Vagina (tissue), 2 donors: ENCODE results near the gene RGS14. TPM values are rescaled to one million over a fixed set of nuclear protein-coding genes. Genes with fewer than 3 reads are reported as not detected.

Experiments used
- DNase-seq, 2 donors: peaks; one replicate each; pipeline ENCODE4 v3.0.0-alpha.2; 2017; ENCODE audit errors: extremely low spot score in 2 of 2
- H3K27ac ChIP-seq: fragments of 200-600 bp; sonication (generic); one replicate; pipeline ENCODE4 v1.5.1; 2019
- H3K27me3 ChIP-seq: fragments of 200-600 bp; sonication (generic); one replicate; pipeline ENCODE4 v1.5.1; 2019
- H3K36me3 ChIP-seq, 2 donors: fragments of 200-600 bp; sonication (generic); one replicate each; pipeline ENCODE4 v1.5.1; 2017 to 2019
- H3K4me1 ChIP-seq: fragments of 200-600 bp; sonication (generic); one replicate; pipeline ENCODE4 v1.5.1; 2019
- H3K4me3 ChIP-seq, 2 donors: fragments of 200-600 bp; sonication (generic); 1 replicate in 1 of 2; 2 replicates in 1 of 2; pipeline ENCODE4 v1.5.1; 2016 to 2019
- H3K9me3 ChIP-seq: fragments of 200-600 bp; sonication (generic); one replicate; pipeline ENCODE4 v1.5.1; 2019
- POLR2A ChIP-seq, 2 donors: fragments of 450-650 bp; IDR thresholded peaks; one replicate each; pipeline ENCODE4 v1.6.1; 2017; ENCODE audit warnings: antibody characterized with exemption in 2 of 2, mild to moderate bottlenecking in 2 of 2, moderate library complexity in 2 of 2
- POLR2AphosphoS5 ChIP-seq, 2 donors: sonication (generic); formaldehyde crosslinking; IDR thresholded peaks; one replicate each; pipeline ENCODE4 v1.9.0; 2017; ENCODE audit warnings: antibody characterized with exemption in 2 of 2, mild to moderate bottlenecking in 2 of 2, low read depth in 1 of 2; ENCODE audit not compliant: insufficient read depth in 1 of 2
- intact Hi-C: fragments of 100-400 bp; cut with DNase I; formaldehyde crosslinking; loops from one replicate; pipeline ENCODE4 v1.15.1; 2023
- total RNA-seq: library from RNA; depleted of rRNA; stranded (reverse); fragments of >200 nt; gene quantifications from one replicate; pipeline ENCODE4 v1.2.3, GENCODE V29; 2016
- TF ChIP-seq, protein P1 (sequence below), 3 experiments: fragments of 450-650 bp in 2 of 3; fragments of 200-600 bp in 1 of 3; sonication (generic) in 1 of 3; IDR thresholded peaks; one replicate each; pipeline ENCODE4 v1.5.1; 2017 to 2019; ENCODE audit warnings: antibody characterized with exemption in 3 of 3, mild to moderate bottlenecking in 2 of 3, moderate library complexity in 2 of 3

RGS14 gene
- total RNA-seq, 1 donor from 2014 or later: 49.1 TPM

DNA sequence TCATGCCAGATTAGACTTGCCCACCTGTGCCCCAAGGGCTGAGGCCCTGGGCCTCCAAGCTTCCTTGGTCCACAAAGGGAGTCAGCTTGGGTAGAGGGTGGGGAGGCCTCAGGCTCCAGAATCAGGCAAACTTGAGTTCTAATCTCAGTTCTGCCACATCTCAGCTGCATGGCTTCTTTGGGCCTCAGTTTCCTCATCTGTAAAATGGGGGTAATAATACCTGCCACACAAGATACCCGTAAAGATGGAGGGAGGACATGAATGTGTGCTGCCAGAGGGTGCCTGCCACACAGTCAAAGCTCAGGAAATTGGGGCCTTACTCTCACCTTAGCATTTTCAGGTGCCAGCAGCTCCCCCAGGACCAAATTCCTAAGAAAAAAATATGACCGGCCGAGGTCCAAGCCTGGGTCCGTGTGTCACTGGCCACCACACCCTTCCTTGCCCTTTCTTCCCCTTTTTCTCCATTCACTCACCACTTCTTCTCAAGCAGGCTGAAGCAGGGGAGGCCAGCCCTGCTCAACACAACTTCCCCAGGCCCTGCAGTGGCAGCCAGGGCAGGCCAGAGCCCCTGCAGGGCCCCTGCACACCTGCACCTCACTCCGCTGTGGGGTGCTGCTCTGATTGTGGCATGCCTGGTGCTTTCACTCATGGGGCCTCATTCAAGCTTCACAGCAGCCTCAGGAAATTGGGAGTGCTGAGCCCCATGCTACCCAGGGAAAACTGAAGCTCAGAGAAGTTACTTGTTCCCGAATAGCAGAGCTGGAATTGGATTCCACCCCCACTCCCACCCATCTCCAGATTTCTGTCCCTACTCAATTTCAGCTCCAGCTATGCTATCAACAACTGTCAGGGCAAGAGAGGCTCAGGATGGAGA lies 3.9 kb downstream of the RGS14 start:
- Histone ChIP-seq H3K4me3 (no peak overlapping the region), H3K9me3 (no peaks in the 10 kb centered on the region), H3K27me3 (no peaks in the 10 kb centered on the region), H3K4me1 (peaks cover 49% of the 10 kb centered on the region), H3K36me3 (no peaks in the 10 kb centered on the region), H3K27ac (no peak overlapping the region)
- TF ChIP-seq, protein P1, sequence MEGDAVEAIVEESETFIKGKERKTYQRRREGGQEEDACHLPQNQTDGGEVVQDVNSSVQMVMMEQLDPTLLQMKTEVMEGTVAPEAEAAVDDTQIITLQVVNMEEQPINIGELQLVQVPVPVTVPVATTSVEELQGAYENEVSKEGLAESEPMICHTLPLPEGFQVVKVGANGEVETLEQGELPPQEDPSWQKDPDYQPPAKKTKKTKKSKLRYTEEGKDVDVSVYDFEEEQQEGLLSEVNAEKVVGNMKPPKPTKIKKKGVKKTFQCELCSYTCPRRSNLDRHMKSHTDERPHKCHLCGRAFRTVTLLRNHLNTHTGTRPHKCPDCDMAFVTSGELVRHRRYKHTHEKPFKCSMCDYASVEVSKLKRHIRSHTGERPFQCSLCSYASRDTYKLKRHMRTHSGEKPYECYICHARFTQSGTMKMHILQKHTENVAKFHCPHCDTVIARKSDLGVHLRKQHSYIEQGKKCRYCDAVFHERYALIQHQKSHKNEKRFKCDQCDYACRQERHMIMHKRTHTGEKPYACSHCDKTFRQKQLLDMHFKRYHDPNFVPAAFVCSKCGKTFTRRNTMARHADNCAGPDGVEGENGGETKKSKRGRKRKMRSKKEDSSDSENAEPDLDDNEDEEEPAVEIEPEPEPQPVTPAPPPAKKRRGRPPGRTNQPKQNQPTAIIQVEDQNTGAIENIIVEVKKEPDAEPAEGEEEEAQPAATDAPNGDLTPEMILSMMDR (IDR thresholded peaks at IDR 0.05): no peak
- no peak for TF ChIP-seq POLR2AphosphoS5 (IDR thresholded peaks at IDR 0.05; ENCODE audit: insufficient read depth in 1 of 2, low read depth in 1 of 2)
- no peak for TF ChIP-seq POLR2A (IDR thresholded peaks at IDR 0.05)
- intact Hi-C loops: no loop called here
- DNase-seq: no peak

DNA sequence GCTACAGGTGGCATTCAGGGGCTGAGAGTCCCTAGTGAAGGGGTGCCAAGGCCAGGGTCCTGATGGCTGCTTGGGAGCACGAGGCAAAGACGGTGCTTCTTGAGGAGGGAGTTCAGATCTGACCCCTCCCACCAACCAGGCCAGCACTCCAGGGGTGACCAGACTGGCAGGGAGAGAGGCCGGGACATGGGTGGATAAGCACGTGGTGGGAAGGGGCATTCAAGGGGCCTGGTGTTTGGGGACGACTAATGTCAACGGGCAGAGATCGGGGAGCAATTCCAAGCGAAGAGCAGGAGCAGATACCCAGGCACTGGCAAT lies 4.5 kb downstream of the RGS14 start:
- no peak for TF ChIP-seq POLR2AphosphoS5 (IDR thresholded peaks at IDR 0.05; ENCODE audit: insufficient read depth in 1 of 2, low read depth in 1 of 2)
- no peak for TF ChIP-seq POLR2A (IDR thresholded peaks at IDR 0.05)
- TF ChIP-seq, protein P1 (IDR thresholded peaks at IDR 0.05): no peak
- H3K4me1 ChIP-seq: peaks cover 51% of the 10 kb centered on the region
- H3K27ac ChIP-seq: peak overlapping the region; percentile 66
- DNase-seq: no peak
- H3K27me3 ChIP-seq: no peaks in the 10 kb centered on the region
- no peaks in the 10 kb centered on the region for H3K36me3 ChIP-seq
- intact Hi-C loops: no loop called here
- no peaks in the 10 kb centered on the region for H3K9me3 ChIP-seq
- peak overlapping the region in 1 of 2 donors; percentile 51 for H3K4me3 ChIP-seq

DNA sequence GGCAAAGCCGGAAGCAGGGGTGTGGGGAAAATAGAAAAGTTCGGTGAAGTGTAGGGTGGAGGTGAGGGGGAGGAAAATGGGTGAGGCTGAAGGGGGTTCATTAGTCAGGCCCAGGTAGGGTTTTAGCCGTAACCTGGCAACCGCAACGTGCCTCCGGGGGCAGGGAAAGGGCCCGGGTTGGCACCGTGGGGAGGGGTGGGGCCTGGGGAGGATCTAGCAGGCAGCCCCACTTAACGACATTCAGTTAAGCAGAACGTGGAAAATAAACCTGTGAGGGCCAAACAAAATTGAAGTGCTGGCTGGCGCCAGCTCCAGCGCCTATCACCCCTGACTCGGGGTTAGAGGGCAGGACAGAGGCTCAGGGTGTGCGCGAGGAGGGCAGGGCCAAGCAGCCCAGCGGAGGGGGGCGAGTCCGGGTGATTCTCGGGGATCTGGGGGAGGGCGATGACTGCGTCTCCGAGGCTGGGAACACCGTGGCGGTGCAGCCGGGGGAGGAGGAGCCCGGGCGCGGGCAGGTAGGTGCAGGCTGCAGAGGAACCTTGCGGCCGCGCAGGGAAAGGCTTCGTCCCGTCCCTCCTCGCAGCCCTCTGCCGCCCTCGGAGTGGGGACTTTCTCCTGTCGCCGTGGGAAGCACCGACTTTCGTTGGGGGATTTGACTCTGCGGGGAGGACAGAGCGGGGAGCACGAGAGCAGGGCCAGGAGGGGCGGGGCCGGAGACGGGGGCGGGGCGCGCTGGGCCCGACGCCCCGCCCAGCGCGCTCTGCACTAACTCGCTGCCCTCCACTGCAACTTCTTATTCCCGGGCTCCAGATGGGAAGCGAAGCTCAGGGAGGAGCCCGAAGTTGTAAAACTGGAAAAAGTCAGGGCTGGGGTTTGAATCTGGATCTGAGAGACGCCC lies 5.1 kb downstream of the RGS14 start:
- intact Hi-C loops: no loop called here

DNA sequence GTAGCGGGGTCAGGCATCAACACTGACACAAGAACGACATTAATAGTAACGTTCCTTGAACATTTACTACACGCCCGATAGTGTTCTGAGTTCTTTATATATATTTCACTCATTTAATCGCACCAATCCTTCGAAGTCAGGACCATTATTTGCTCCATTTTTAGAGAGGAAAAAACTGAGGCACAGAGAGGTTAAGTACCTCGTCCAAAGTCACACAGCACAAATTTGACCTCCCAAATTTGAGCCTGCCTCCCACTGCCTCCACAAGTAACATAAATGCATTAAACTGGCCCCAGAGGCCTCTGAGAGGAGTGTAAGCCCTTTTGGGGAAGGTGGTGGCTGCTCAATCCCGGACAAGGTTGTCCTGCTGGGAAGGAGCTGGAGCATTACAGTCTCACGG lies 5.8 kb downstream of the RGS14 start:
- no peak for DNase-seq
- Histone ChIP-seq H3K36me3 (no peaks in the 10 kb centered on the region), H3K27ac (no peak overlapping the region), H3K4me3 (peak overlapping the region; percentile 50 to 51), H3K27me3 (no peaks in the 10 kb centered on the region), H3K9me3 (no peaks in the 10 kb centered on the region), H3K4me1 (peaks cover 53% of the 10 kb centered on the region)
- intact Hi-C loops: no loop called here
- TF ChIP-seq POLR2AphosphoS5 (IDR thresholded peaks at IDR 0.05; ENCODE audit: insufficient read depth in 1 of 2, low read depth in 1 of 2) (no peak), POLR2A (IDR thresholded peaks at IDR 0.05) (no peak)
- TF ChIP-seq, protein P1 (IDR thresholded peaks at IDR 0.05): no peak

More for the DNA sequence above, 5.1 kb downstream of the RGS14 start:
- Histone ChIP-seq H3K27ac (peak overlapping the region; percentile 66), H3K27me3 (no peaks in the 10 kb centered on the region), H3K36me3 (no peaks in the 10 kb centered on the region), H3K9me3 (no peaks in the 10 kb centered on the region), H3K4me1 (peaks cover 58% of the 10 kb centered on the region), H3K4me3 (peak overlapping the region; percentile 50 to 51)
- no peak for DNase-seq
- TF ChIP-seq POLR2A (IDR thresholded peaks at IDR 0.05) (no peak), POLR2AphosphoS5 (IDR thresholded peaks at IDR 0.05; ENCODE audit: insufficient read depth in 1 of 2, low read depth in 1 of 2) (peak in 1 of 2 donors; percentile 21)
- TF ChIP-seq, protein P1 (IDR thresholded peaks at IDR 0.05): no peak
